HG03095 (cell line): ENCODE data around the gene PRDX5.
"Not testable (repeated sequence)": the region's sequence is repeated elsewhere in the genome, so short reads cannot be mapped to it uniquely, and the experiment has no call there.

Experiments
- ATAC-seq: cut with Tn5 transposase; IDR thresholded peaks from one replicate; pipeline ENCODE4 v1.9.1; 2021; ENCODE audit warnings: moderate library complexity; ENCODE audit not compliant: unreplicated experiment

Gene PRDX5

GRCh38 chr11:64323373-64323772, 5.5 kb downstream of the PRDX5 start:
- no peak for ATAC-seq

GRCh38 chr11:64323984-64324383, 6.1 kb downstream of the PRDX5 start:
- ATAC-seq, result not testable (repeated sequence)

- ATAC-seq, result no peak
These were observed 7.0 kb downstream of the PRDX5 start for GRCh38 chr11:64324692-64325469.

- no peak for ATAC-seq
These were observed 9.5 kb downstream of the PRDX5 start for GRCh38 chr11:64327375-64327774.

- no peak for ATAC-seq
These were observed 10.1 kb downstream of the PRDX5 start for GRCh38 chr11:64327993-64328392.

GRCh38 chr11:64330888-64331287, 13.0 kb downstream of the PRDX5 start:
- ATAC-seq, result no peak

GRCh38 chr11:64331569-64332371, 13.8 kb downstream of the PRDX5 start:
- peak; percentile 42 for ATAC-seq

GRCh38 chr11:64333556-64333955, 15.6 kb downstream of the PRDX5 start:
- no peak for ATAC-seq

- ATAC-seq, result peak; percentile 67
These were observed 17.1 kb downstream of the PRDX5 start for GRCh38 chr11:64334764-64335735.

GRCh38 chr11:64337538-64338249, 19.8 kb downstream of the PRDX5 start:
- ATAC-seq, result no peak

GRCh38 chr11:64338716-64339115, 20.8 kb downstream of the PRDX5 start:
- no peak for ATAC-seq

- ATAC-seq, result no peak
These were observed 21.4 kb downstream of the PRDX5 start for GRCh38 chr11:64339286-64339685.

- ATAC-seq, result peak; percentile 43
These were observed 22.0 kb downstream of the PRDX5 start, which contains the start of gene CCDC88B for GRCh38 chr11:64339754-64340408. CCDC88B (plus strand) TSS chr11:64340204; CDS start chr11:64340267, 63 bp downstream.

- no peak for ATAC-seq
These were observed 22.9 kb downstream of the PRDX5 start for GRCh38 chr11:64340671-64341335.

- no peak for ATAC-seq
These were observed 23.5 kb downstream of the PRDX5 start for GRCh38 chr11:64341429-64341828.

- ATAC-seq, result no peak
These were observed 24.2 kb downstream of the PRDX5 start for GRCh38 chr11:64341851-64342791.

GRCh38 chr11:64342869-64343745, 25.2 kb downstream of the PRDX5 start:
- ATAC-seq, result no peak
